Measurements from ENCODE around the gene SH3YL1.

Gene SH3YL1

DNA sequence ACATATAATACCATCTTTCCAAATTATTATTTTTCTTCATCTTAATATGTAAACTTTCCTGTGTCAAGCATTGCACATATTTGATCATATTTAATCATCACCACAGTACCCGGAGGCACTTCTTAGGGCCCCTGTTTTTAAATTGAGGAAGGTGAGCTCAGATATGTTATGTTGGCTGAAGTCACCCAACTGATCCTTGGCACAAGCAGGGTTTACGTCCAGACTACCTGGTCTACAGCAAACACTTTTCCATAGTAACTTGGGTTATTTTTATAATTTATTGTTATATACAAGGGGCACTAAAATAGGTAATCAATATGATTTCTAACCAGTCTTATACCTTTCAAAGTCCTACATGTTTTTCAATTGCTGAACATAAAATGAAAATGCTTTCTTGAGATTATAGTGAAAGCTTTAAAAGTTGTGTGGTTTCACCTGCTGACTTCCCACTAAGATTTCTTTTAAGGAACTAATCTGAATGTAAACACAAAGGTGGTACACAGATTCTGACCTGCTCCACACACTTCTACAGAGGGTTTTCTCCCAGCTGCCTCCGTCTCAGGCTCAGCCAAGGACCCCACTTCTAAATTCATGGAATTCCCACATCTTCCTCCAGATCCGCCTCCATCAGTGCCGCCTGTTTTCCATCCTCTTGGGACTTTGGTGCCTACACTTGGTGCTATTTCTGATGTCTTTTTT lies 52.2 kb downstream of the SH3YL1 start:
- DNase-seq: no peak

DNA sequence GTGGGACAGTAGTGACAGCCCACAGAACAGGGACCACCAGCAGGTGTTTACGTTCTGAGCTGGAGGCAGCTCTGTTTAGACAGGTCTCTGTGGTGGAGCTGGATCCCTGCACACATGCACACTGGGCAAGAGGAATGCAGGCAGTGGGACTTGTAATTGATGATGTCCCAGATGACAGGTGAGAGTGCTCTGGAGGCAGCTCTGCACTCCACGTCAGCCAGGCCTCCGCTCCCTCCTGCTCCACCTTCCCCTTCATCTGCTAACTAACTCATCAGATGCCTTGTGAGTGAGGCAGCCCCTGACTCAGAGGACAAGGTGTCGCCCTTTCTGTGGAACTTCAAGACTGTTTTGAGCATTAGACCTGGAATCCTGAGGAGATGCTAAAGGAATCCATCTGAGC lies 53.2 kb downstream of the SH3YL1 start:
- DNase-seq: no peak

DNA sequence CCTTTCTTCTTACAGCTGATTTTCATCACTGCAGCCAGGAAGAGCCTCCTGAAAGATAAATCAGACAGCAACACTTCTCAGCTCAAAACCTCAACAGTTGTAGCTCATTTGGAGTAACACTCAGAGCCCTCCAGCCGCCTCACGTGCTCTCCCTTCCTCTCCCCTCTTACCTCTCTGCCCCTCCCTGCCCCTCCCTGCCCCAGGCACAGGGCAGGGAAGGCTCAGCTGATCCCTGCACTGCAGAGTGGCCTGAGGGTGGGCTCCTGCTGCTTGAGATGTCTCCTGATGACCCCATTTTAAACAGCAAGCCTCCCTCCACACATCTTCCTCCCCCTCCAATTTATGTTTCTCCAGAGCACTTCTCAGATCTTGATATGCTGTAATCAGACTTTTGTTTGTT lies 54.4 kb downstream of the SH3YL1 start:
- no peak for DNase-seq

DNA sequence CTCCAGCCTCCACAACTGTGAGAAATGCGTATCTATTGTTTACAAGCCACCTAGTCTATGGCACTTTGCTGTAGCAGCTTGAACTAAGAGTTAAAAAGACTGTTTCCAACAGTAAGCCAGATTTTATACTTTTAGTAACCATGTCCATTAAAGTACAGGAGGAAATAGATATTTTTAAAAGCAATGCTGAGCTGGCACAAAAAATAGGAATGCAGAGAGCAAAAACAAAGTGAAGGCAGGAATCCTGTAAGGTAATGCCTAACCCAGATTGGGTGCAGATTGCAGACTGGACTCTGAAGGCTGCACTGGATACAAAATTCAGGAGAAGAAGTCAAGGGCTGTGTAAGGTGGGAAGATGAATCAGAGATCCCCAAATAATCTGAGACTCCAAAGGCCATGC lies 55.5 kb downstream of the SH3YL1 start:
- DNase-seq: no peak

DNA sequence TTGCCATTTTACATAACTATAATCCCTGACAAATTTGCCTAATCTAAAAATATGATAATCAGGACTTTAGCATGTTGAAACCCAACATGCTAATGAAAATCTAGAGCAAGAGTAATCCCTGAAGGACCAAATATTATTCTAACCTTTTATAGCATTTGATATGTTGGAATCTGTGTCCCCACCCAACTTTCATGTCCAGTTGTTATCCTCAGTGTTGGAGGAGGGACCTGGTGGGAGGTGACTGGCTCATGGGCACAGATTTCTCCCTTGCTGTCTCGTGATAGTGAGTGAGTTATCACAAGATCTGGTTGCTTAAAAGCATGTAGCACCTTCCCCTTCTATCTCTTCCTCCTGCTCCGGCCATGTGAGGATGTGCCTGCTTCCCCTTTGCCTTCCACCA lies 59.8 kb downstream of the SH3YL1 start:
- DNase-seq: no peak

DNA sequence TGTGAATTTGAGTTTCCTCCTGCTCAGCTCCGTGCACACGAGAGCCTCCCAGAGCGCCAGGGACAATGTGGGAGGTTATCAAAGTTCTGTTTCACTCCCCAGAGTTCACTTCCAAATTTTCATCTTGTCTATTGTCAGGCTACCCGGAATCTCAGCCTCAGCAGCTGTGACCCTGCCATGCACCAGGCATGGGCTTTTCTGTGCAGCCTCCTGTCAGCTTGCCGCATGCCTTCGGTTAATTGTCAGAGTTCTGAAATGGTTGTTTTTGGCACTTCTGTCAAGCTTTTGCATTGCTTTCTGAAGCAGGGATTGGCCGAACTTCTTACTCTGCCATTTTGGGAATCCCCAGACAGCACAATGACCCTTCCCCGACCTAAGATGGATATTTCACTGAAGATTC lies 60.4 kb downstream of the SH3YL1 start:
- no peak for DNase-seq

DNA sequence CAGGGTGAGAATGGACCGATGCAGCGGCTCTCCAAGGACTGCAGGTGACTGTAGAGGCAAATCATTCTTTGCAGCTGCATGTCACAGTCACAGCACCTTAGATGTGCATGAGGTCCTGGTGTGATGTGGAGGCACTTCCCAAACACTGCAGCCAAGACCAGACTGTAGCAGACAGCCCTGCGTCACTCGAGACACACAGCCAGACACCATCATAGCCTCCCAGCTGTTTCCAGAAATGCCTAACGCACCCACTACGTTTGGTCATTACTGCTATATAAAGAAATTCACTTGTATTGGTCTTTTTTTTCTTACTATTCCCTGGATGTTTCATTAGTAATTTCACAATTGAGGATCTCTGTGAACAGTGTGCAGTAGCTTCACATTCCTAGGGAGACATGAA lies 60.9 kb downstream of the SH3YL1 start:
- no peak for DNase-seq

DNA sequence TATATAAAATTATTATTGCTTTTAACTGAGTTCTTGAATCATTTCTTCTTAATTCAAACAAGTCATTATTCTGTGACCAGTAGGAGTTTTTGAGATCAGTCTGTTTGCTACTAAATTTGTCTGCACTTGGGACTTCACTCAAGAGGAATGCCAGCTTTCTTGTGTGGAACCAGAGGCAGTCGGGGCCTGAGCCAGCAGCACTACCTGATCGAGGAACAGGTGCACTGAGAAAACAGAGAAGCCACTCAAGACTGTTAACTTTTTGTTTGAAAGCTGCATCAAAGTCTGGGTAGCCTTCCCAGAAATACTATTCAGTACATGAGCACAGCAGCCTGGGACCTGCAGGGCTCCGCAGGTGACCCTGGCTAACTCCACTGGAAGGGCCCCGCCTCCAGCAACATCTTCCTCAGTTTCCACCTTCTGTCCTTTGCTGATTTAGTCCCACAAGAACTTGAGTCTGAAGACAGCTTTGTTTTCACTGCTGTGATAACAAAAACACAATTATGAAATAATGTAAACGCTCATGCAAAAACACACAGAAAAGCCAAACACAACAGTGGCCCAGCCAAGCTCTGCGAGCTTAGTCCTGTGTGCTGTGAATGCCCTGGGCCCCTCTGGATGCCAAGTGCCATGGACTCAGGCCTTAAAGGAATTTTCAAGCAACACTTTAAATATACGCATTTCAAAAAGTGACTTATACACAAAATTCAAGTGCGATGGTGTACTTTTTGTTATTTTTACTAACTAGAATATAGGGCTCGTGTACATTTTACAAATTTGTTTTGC lies 62.0 kb downstream of the SH3YL1 start:
- no peak for DNase-seq

DNA sequence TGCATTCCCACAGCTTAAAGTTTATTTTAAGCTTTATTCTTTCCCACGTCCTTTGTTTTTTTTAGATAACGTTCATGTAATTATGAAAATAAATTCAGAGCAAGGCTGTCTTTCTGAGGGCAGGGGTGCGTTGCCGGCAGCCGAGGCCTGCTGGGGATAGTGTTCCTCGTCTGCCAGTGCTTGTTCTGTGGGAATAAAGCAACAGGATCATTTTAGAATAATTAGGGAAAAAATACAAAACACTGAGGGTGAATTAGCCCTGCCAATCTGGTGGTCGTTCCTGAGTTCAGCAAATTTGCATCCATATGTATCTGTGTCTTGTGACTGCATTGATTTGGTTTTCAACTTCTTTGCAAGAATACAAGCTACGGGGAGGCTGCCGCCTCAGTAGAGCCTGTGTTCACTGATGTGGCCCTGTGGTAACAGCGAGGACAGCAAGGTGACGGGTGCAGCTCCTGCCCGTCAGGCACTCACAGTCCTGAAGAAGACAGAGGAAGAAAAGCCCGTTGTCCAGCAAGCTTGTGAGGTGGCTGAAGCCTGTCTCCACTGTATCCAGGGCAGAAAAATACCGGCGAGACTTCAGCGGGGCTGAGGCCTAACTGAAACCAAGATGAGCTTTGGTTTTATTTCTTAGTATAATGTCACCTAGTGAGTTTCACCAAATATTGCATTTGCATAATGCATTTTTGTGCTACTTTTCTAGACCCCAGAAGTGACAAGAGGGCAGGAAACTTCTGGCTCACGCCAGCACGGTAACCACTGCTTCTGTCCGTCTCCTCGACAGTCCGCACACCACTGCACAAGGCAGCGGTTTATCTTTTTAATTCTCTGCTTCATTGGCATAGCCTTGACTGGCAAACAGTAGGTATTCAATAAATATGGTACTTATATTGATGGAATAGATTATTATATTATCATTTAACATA lies 64.5 kb downstream of the SH3YL1 start:
- no peak for DNase-seq

DNA sequence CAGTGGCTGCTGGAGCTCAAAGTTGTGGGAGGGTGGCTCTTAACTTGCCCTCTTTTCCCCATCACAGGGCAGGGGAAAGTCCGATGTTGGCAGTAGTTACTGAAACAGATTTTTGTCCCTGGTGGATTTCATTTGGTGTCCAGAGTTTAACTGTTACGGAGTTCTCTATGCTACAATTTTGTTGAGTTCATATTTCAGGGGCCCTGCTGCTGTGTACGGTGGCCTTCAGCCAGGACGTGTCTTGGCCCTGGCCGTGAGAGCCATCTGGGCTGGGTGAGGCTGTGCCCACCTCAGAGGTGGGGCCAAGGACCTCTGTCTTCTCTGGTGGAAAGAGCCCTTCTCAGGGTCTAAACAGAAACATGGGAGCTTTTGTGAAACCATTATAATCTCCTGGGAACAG lies 67.4 kb downstream of the SH3YL1 start:
- DNase-seq: no peak

DNA sequence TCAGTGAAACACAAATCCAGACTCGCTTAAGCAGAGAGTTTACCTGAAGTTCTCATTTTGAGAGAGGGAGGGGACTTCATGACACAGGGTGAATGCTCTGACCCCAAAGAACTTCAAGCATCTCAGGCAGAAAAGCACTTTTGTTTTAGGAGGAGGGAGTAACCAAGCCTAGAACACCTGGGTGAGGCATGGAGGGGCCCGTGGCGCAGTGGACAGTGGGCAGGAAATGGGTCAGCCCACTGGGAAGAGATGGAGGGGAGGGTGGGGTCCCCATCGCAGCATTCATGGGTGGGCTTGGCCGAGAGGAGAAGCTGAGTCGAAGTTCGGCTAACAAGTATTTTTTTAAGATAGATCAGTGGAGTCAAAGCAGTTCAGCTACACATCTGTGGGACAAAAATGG lies 67.9 kb downstream of the SH3YL1 start:
- DNase-seq: no peak

DNA sequence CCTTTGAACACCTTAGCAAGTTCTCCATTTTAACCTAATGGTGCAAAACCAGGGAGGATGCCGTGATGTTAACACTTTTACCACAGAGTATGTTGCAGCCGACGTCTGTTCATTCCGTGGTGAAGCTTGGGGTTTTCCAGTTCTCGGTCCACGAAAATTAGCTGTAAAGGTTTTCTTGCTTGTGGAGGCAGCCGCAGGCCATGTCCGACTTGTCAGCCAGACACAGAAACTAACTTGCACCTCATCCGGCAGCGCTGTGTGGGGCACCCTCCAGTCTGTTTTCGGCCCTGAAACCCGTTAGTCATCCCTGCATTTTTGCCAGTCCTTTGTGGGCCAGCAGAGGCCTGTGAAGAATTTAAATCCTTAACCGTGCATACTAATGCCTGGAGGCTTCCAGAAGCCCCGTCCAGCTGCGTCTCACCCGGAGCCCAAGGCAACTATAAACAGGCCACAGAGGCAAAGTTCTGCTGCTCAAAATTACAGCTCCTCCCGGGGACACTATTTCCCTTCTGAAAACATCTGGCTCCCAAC lies 70.6 kb downstream of the SH3YL1 start:
- DNase-seq: no peak

DNA sequence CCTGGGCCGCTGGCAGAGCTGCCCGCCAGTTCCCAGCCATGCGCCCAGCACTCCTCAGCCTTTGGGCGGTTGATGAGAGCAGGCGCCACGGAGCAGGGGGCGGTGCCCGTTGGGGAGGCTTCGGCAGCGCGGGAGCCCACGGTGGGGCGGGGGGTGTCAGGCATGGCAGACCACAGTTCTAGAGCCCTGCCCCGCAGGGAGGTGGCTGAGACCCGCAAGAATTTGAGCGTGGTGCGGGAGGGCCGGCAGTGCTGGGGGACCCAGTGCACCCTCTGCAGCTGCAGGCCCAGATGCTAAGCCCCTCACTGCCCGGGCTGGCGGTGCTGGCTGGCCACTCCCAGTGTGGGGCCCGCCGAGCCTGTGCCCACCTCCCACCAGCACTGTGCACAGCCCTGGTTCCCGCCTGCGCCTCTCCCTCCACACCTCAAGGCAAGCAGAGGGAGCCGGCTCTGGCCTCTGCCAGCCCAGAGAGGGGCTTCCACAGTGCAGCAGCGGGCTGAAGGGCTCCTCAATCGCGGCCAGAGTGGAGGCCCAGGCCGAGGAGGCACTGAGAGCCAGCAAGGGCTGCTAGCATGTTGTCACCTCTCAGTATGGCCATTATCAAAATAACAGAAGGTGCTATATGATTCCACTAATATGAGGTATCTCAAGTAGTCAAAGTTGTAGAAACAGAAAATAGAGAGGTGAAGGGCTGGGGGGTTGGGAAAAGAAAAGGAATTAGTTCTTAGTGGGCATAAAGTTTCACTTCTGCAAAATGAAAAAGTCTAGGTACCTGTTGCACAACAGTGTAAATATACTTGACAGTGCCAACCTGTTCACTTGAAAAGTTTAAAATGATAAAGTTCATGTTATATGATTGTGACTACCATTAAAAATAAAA lies 72.3 kb downstream of the SH3YL1 start:
- no peak for DNase-seq

DNA sequence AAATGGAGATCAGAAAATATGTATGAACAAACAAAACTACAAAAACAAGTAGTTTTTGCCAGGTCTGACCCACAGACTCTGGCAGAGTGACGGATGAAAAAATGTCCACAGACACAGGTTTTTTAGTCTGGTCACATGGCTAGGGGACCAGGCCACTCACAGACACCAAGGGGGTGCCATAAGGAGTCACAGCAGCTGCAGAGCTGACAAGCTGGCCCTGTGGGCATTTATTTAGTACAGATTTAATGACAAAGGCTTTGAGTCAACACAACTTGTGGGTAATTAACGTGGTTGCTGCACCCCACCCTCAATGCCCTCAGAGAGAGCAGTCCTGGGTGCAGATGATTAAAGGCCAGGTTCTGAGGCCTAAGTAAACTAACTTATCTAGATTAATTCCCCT lies 76.0 kb downstream of the SH3YL1 start:
- DNase-seq: no peak

DNA sequence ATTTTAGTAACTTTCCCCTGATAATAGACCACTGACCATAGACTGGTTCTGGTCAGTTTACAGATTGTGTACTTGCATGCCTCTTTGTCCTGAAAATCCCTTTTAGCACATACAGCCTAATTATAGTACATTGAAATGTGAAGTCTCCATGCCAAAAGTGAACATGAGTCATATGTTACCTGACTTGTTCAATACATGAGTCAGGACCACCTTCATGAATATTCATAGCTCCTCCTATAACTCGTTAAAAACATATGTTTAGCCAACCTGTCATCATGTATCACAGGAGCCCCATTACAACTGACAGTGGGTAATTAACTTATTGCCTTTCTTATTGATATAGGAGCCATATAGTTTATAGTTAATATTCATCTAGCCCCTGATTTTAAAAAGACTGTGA lies 78.6 kb downstream of the SH3YL1 start:
- DNase-seq: no peak

DNA sequence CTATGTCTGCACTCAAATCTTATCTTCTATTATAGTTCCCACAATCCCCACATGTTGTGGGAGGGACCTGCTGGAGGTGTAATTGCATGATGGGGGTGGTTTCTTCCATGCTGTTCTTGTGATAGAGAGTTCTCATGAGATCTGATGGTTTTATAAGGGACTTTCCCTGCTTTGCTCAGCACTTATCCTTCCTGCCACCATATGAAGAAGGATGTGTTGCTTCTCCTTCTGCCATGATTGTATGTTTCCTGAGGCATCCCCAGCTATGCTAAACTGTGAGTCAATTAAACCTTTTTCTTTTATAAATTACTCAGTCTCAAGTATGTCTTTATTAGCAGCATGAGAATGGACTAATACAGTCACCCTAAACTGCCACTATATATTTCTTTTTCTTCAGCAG lies 79.1 kb downstream of the SH3YL1 start:
- DNase-seq: no peak

DNA sequence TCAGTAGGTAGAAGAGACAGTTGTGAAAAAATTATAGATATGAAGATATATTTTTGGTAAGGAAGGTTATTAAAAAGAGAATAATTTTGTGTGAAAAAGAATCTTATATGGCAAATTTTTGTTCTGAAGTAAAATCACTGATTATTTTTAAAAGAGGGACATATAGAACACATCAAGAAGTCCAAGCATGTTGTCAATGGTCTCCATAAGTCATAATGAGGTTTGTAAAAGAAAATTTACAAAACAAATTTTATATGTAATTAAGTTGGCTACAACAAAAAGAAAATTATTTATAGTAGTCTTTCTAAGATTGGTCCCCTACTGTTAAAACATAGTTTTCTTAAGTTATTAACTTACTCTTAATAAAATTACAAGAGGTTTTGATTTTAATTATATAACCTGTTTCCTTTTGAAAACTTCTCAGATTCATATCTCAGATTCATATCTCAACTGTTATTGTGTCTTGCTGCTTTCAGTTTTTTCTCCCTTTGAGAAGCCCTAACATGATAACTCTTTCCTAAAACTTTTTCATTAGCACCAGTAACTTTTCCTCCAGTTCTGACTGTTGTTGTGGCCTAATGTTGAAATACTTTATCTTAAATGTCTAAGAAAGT lies 81.2 kb downstream of the SH3YL1 start:
- no peak for DNase-seq

DNA sequence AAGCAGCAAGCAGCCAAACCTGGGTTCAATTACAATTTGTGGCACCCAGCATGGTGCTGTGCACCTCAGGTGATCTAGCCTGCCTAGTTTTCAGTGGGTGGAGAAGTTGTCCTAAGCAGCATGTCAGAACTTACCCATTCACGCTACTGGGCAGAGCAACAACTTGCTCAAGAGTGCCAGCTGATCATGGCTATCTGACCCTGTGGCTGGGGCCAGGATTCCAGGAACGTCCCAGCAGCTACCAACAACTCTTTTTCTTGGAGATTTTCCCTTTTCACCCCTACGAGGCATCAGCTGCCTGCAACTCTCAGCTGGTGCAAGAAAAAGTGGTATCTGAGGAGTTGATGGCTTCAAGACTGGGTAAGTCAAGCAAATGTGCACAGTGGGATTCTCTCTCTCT lies 83.5 kb downstream of the SH3YL1 start:
- DNase-seq: no peak

DNA sequence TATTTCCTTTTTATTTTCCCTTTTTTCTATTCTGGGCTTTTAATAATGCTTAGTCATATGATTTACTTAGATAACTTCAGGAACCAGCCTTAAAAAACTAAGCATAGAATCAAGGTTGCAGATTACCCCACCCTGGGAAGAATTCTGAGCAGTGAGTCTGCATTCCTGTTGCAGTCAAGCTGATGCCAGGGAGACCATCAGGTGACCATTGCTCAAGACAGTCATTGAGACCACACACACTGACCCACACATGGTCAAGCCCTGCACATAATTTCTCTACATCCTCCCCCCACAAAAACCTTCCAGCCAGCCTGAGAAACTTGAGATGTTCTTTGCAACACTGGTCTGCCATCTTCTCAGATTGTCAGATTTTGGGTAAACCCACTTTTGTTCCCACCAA lies 83.9 kb downstream of the SH3YL1 start:
- DNase-seq: no peak

DNA sequence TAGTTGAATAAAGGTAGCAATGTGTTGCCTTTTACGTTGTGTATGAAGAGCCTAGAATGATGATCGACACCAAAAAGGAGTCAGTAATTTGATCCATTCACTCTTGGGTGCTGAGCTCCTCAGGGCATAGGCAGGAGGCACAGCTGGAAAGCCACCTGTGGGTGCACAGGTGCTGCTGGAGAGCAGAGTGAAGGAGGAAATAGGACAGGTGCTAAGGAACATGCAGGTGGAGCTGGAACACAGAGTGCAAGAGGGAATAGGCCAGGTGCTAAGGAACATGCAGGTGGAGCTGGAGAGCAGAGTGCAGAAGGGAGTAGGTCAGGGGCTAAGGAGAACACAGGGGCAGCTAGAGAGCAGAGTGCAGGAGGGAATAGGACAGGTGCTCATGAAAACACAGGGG lies 86.1 kb downstream of the SH3YL1 start:
- DNase-seq: no peak

DNA sequence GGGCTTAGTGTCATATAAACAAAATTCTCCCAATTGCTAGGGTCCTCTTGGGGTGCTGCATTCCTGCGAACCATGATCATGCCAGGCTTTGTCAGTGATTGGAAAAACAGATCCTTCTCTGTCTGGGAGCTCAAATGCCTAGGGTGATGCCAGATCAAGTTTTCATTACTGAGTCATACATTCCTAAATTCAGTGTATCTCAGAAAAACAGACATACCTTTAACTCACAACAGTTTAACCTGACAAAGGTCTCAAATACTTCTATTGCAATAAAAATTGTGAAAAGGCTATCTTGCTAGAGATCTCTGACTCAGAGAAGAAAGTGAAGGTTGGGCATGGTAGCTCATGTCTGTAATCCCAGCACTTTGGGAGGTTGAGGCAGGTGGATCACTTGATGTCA lies 86.9 kb downstream of the SH3YL1 start:
- DNase-seq: no peak

Data from stimulated activated CD4-positive, alpha-beta T cell treated with anti-CD3 and anti-CD28 coated beads, Interleukin-1b, Interleukin-23, amount 100 ng/mL, for 48 hours (primary cell).